GM12891 (cell line): ENCODE measurements around the gene PDE4A.
"Not testable (repeated sequence)": the region's sequence is repeated elsewhere in the genome, so short reads cannot be mapped to it uniquely, and the experiment has no call there.

Experiments
- DNase-seq: peaks from one replicate; pipeline ENCODE4 v3.0.0; 2011; ENCODE audit warnings: low spot score; ENCODE audit not compliant: insufficient read length
- FAIRE-seq: peaks from 2 replicates; lab custom pipeline; 2011; peaks lifted over from hg19 to GRCh38; lab: Jason Lieb, UNC
- PAX5 ChIP-seq: IDR thresholded peaks from 2 replicates; pipeline ENCODE4 v1.6.1; 2011; ENCODE audit warnings: low read length, moderate library complexity, mild to moderate bottlenecking; ENCODE audit not compliant: insufficient read depth, severe bottlenecking
- POLR2A ChIP-seq: IDR thresholded peaks from 2 replicates; pipeline ENCODE4 v1.6.1; 2011; ENCODE audit warnings: low read depth, low read length, control low read depth
- POLR2AphosphoS5 ChIP-seq: IDR thresholded peaks from 2 replicates; pipeline ENCODE4 v1.6.1; 2011; ENCODE audit warnings: low read depth, low read length, control low read depth
- POU2F2 ChIP-seq: IDR thresholded peaks from 2 replicates; pipeline ENCODE4 v1.6.1; 2011; ENCODE audit warnings: low read depth, mild to moderate bottlenecking, control low read depth, low read length, moderate library complexity
- SPI1 ChIP-seq: IDR thresholded peaks from 2 replicates; pipeline ENCODE4 v1.6.1; 2011; ENCODE audit warnings: low read depth, low read length, control low read depth
- TAF1 ChIP-seq: IDR thresholded peaks from 2 replicates; pipeline ENCODE4 v1.6.1; 2011; ENCODE audit warnings: low read depth, low read length, control low read depth

The PDE4A gene

DNA sequence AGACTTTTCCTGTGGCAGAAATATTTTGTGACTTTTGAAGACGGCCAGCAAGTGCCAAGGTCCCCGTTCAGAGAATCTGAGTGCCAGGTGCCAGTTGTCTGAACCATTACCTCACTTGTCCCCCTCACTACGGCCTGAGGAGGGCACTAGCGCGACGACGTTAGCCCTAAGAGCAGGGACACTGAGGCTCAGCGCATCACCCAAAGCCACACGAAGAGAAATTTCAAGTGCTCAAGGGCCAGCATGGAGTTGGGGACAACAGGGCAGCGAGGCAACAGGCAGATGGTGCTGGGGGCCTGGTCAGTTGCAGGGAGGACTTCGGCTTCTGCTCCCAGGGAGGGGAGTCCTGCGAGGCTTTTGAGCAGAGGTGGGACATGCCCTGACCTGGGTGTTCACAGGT is 30.5 kb upstream of the PDE4A start:
- peak; percentile 36; the same call in 1 of the 2 replicates for TF ChIP-seq POLR2AphosphoS5
- TF ChIP-seq POU2F2 = no peak
- TF ChIP-seq SPI1 = no peak
- TF ChIP-seq PAX5 = no peak
- FAIRE-seq = peak; percentile 16

GRCh38 chr19:10390652-10391286 is 29.6 kb upstream of the PDE4A start:
- no peak for TF ChIP-seq TAF1
- TF ChIP-seq SPI1 = no peak
- TF ChIP-seq POU2F2 = no peak
- TF ChIP-seq POLR2A = no peak
- TF ChIP-seq POLR2AphosphoS5 = no peak
- no peak for TF ChIP-seq PAX5
- FAIRE-seq = peak; percentile 96
- peak; percentile 70 for DNase-seq

More for the DNA sequence above, 30.5 kb upstream of the PDE4A start:
- DNase-seq = no peak

- TF ChIP-seq PAX5 (no peak), POLR2A (no peak), SPI1 (no peak), TAF1 (no peak), POLR2AphosphoS5 (no peak), POU2F2 (no peak)
- FAIRE-seq (no peak), DNase-seq (no peak)
Measured at GRCh38 chr19:10392120-10392519, 28.2 kb upstream of the PDE4A start.

DNA sequence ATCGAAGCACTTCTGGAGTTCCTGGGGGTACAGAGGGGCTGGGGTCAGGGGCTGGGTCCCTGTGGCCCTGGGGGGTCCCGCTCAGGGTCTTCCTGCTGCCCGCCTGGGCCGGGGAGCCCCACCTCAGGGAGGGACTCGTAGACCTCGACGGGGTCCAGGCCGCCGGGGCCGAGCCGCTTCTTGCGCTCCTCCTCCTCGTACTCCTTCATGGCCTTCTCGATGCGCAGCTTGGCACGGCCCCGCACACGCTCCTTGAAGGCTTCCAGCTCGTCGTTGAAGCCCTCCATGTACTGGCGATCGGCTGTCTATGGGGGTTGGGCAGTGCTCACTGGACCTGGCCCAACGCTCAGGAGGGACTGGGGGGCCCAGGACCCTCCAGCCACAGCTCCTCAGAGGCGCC is 27.2 kb upstream of the PDE4A start:
- TF ChIP-seq SPI1 (no peak), POLR2A (no peak), POU2F2 (no peak), TAF1 (no peak), PAX5 (no peak), POLR2AphosphoS5 (no peak)
- no peak for FAIRE-seq
- DNase-seq = no peak

DNA sequence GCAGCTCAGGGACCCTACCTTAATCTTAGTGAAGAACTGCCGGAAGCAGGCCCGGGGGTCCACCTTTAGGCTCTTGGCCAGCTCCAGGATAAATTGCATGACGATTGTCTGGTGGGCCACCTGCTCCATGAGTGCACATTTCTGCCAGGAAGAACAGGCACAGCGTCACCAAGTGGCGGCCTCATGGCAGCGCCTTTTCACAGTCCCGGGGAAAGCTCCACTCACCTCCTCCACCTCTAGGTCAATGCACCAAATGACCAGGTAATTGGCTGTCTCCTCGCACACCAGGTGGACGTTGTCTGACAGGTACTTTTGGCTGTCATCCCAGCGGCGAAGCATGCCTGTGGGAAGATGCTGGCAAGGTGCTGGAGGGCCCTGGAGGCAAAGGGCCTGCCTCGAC is 25.3 kb upstream of the PDE4A start:
- TF ChIP-seq PAX5 = no peak
- no peak for TF ChIP-seq POU2F2
- TF ChIP-seq TAF1 = no peak
- TF ChIP-seq SPI1 = no peak
- TF ChIP-seq POLR2AphosphoS5 = no peak
- TF ChIP-seq POLR2A = no peak
- FAIRE-seq = no peak

DNA sequence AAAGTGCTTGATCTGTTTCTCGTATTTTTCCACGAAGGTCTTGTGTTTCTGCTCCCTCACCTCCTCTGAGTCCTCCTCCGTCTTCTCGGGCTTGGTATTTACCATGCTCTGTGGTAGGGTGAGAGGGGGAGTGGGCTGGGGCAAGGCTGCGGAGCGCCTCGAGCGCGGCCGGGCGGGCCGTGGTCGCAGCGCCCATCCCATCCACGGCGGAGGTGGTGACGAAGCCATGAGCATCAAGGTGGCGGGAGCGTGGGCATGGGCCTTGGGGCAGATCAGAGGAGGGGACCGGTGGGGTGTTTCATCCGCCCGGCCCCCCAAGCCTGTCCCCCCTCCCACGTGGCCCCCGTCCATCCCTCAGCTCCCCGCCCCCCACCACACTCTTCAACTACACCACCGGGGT is 24.9 kb upstream of the PDE4A start:
- TF ChIP-seq SPI1 = no peak
- TF ChIP-seq PAX5 = no peak
- TF ChIP-seq POU2F2 = no peak
- TF ChIP-seq POLR2AphosphoS5 = no peak
- no peak for TF ChIP-seq POLR2A
- no peak for TF ChIP-seq TAF1
- DNase-seq (no peak), FAIRE-seq (no peak)

More for the DNA sequence above, 25.3 kb upstream of the PDE4A start:
- no peak for DNase-seq

DNA sequence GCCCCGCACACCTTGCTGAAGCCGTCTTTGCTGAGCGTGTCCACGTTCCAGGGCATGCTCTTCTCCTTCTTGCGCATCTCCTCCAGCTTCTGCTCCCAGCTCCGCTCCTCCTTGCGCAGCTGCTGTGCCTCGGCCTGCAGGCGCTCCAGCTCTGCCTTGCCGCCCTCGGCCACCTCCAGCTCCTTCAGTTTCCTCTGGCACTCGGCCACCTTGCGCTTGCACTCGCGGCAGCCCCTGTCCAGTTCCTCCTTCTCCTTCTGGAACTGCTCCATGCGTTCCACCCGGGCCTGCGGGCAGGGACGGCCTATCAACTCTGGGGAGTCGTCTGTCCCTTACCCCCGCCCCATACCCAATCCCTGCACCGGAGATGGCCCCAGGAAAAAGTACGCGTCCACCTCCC is 24.4 kb upstream of the PDE4A start:
- DNase-seq = no peak
- TF ChIP-seq POU2F2 (no peak), PAX5 (no peak), SPI1 (no peak), POLR2A (no peak), POLR2AphosphoS5 (no peak)
- no peak for FAIRE-seq

GRCh38 chr19:10398819-10399218 is 21.5 kb upstream of the PDE4A start:
- TF ChIP-seq PAX5 (no peak), POLR2AphosphoS5 (no peak), POLR2A (no peak), TAF1 (no peak), SPI1 (no peak), POU2F2 (no peak)
- DNase-seq = no peak
- FAIRE-seq = no peak

GRCh38 chr19:10399340-10399739 is 21.0 kb upstream of the PDE4A start:
- not testable (repeated sequence) for FAIRE-seq

DNA sequence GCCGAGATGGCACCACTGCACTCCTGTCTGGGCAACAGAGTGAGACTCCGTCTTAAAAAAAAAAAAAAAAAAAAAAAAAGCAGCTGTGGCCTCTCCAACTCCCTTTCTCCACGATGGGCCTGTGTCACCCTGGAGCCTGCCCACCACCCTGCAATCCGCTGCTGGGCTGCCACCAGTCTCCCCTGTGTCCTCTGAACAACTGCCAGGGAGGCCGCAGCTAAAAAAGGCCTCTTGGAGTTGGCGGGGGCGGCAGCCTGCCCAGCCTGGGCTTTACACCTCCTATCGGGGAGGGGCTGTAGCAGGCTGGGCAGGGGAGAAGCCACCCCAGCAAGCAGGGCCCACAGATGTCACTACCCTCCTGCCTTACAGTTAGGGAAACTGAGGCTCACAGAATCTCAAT is 20.5 kb upstream of the PDE4A start:
- DNase-seq (no peak), FAIRE-seq (no peak)
- no peak for TF ChIP-seq SPI1
- TF ChIP-seq POLR2A = no peak
- no peak for TF ChIP-seq PAX5
- TF ChIP-seq TAF1 = no peak
- no peak for TF ChIP-seq POLR2AphosphoS5

More at GRCh38 chr19:10399340-10399739, 21.0 kb upstream of the PDE4A start:
- not testable (repeated sequence) for DNase-seq
